HPDE6-E6E7 (cell line): ENCODE results near the gene CD9.

Experiments used
- DNase-seq: peaks from one replicate; pipeline ENCODE4 v3.0.0; 2011; ENCODE audit warnings: missing footprints; ENCODE audit errors: extremely low spot score

CD9 gene

GRCh38 chr12:6221146-6221545 lies 20.9 kb downstream of the CD9 start:
- no peak for DNase-seq

- DNase-seq = no peak
Observed at GRCh38 chr12:6222078-6222654, 22.0 kb downstream of the CD9 start.

- DNase-seq = no peak
Observed at GRCh38 chr12:6223545-6223944, 23.3 kb downstream of the CD9 start.

- no peak for DNase-seq
Observed at GRCh38 chr12:6224550-6224949, 24.4 kb downstream of the CD9 start.

GRCh38 chr12:6225630-6226001 lies 25.4 kb downstream of the CD9 start:
- no peak for DNase-seq

- DNase-seq = no peak
Observed at GRCh38 chr12:6226002-6226678, 25.9 kb downstream of the CD9 start.

GRCh38 chr12:6226679-6227051 lies 26.5 kb downstream of the CD9 start:
- DNase-seq = no peak

- DNase-seq = no peak
Observed at GRCh38 chr12:6228535-6229223, 28.5 kb downstream of the CD9 start.

GRCh38 chr12:6229224-6230218 lies 29.3 kb downstream of the CD9 start:
- DNase-seq = no peak

- no peak for DNase-seq
Observed at GRCh38 chr12:6230321-6231110, 30.3 kb downstream of the CD9 start.

- DNase-seq = no peak
Observed at GRCh38 chr12:6231359-6232268, 31.4 kb downstream of the CD9 start.

GRCh38 chr12:6233121-6233971 lies 33.1 kb downstream of the CD9 start:
- no peak for DNase-seq

- no peak for DNase-seq
Observed at GRCh38 chr12:6234214-6234613, 34.0 kb downstream of the CD9 start.

GRCh38 chr12:6234906-6235305 lies 34.7 kb downstream of the CD9 start:
- DNase-seq = no peak

GRCh38 chr12:6235499-6235898 lies 35.3 kb downstream of the CD9 start:
- no peak for DNase-seq

GRCh38 chr12:6235906-6236640 lies 35.9 kb downstream of the CD9 start:
- no peak for DNase-seq

GRCh38 chr12:6236641-6236940 lies 36.4 kb downstream of the CD9 start:
- no peak for DNase-seq

GRCh38 chr12:6237830-6238229 lies 37.6 kb downstream of the CD9 start:
- DNase-seq = no peak

GRCh38 chr12:6238875-6239274 lies 38.7 kb downstream of the CD9 start:
- no peak for DNase-seq
